ENCODE measurements around the gene NTSR1. TPM values are rescaled to one million over a fixed set of nuclear protein-coding genes. Genes with fewer than 3 reads are reported as not detected.

Gene NTSR1
- total and polyA plus RNA-seq, 2 experiments from 2014 or later: 0.15 to 1.4 TPM

GRCh38 chr20:62706857-62707256, 1.8 kb upstream of the NTSR1 start:
- Mint-ChIP-seq H3K4me3 (no peak overlapping the region; the same call in 2 of the 3 replicates), H3K4me1 (peaks cover 5% of the 10 kb centered on the region; the same call in 2 of the 3 replicates), H3K36me3 (ENCODE audit: low read depth) (no peaks in the 10 kb centered on the region; the same call in 2 of the 3 replicates), H3K27ac (no peak overlapping the region), H3K27me3 (ENCODE audit: insufficient read depth, low read depth, poor library complexity) (peaks cover 36% of the 10 kb centered on the region), H3K9me3 (no peaks in the 10 kb centered on the region)
- no peak for TF ChIP-seq ZNF462 (CRISPR knock-in tag; IDR thresholded peaks at IDR 0.05)
- TF ChIP-seq POLR2AphosphoS5 (IDR thresholded peaks at IDR 0.05; ENCODE audit: low read depth): no peak
- no peak for TF ChIP-seq JUNB (IDR thresholded peaks at IDR 0.05; ENCODE audit: unreplicated experiment)
- no peak for TF ChIP-seq CREB1 (CRISPR knock-in tag; IDR thresholded peaks at IDR 0.05; ENCODE audit: low read depth)
- TF ChIP-seq EZH2 (IDR thresholded peaks at IDR 0.05; ENCODE audit: low read depth, unreplicated experiment): no peak
- no peak for TF ChIP-seq REST (IDR thresholded peaks at IDR 0.05; ENCODE audit: unreplicated experiment)
- TF ChIP-seq EZH2phosphoT487 (IDR thresholded peaks at IDR 0.05; ENCODE audit: unreplicated experiment): no peak
- no peak for TF ChIP-seq NANOG (IDR thresholded peaks at IDR 0.05; ENCODE audit: borderline replicate concordance)
- no peak for TF ChIP-seq ETS1 (IDR thresholded peaks at IDR 0.05)
- no peak for TF ChIP-seq CTCF (conservative IDR thresholded peaks at IDR 0.05; ENCODE audit: low read depth in 2 of 2)
- Histone ChIP-seq H3K27me3 (ENCODE audit: insufficient read depth) (peaks cover 30% of the 10 kb centered on the region), H4K20me1 (replicated peaks; ENCODE audit: insufficient read depth) (no peaks in the 10 kb centered on the region), H3K4me2 (no peak overlapping the region), H3K27ac (ENCODE audit: low read depth) (no peak overlapping the region), H2AFZ (no peak overlapping the region), H3K4me1 (ENCODE audit: insufficient read depth) (peaks cover 3% of the 10 kb centered on the region; the same call in 1 of the 2 replicates), H3K9me2 (ENCODE audit: insufficient read depth) (no peaks in the 10 kb centered on the region), H3K36me3 (ENCODE audit: insufficient read depth) (no peaks in the 10 kb centered on the region), H3K79me2 (replicated peaks; ENCODE audit: insufficient read depth) (no peaks in the 10 kb centered on the region), H3K4me3 (no peak overlapping the region), H3F3A (replicated peaks; ENCODE audit: low read depth) (no peaks in the 10 kb centered on the region)
- DNase-seq (ENCODE audit: low spot score): no peak
- ATAC-seq: no peak

Measured in GM23338 (cell line).